ENCODE data around the gene GIN1. TPM values are rescaled to one million over a fixed set of nuclear protein-coding genes. Genes with fewer than 3 reads are reported as not detected.

GIN1 gene
- polyA plus RNA-seq, 6 donors from 2014 or later: 3.6 to 13.8 (median 9.1) TPM

DNA sequence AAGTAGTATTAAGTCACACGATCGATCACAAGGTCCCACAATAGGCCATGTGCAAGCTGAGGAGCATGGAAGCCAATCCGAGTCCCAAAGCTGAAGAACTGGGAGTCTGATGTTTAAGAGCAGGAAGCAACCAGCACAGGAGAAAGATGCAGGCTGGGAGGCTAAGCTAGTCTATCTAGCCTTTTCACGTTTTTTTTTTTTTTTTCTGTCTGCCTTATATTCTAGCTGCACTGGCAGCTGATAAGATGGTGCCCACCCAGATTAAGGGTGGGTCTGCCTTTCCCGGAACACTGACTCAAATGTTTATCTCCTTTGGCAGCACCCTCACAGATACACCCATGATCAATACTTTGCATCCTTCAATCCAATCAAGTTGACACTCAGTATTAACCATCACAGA is 6.6 kb upstream of the GIN1 start:
- Mint-ChIP-seq H3K27me3 (no peaks in the 10 kb centered on the region), H3K9me3 (no peaks in the 10 kb centered on the region), H3K36me3 (peaks cover 0 to 5% of the 10 kb centered on the region in 2 donors), H3K4me3 (no peak overlapping the region), H3K4me1 (peaks cover 31 to 41% (median 40%) of the 10 kb centered on the region in 3 donors), H3K27ac (peak overlapping the region in 4 of 6 donors; percentile 12 to 71 (median 40))
- DNase-seq (no peak), ATAC-seq (ENCODE audit: low read depth in 2 of 2) (no peak)

DNA sequence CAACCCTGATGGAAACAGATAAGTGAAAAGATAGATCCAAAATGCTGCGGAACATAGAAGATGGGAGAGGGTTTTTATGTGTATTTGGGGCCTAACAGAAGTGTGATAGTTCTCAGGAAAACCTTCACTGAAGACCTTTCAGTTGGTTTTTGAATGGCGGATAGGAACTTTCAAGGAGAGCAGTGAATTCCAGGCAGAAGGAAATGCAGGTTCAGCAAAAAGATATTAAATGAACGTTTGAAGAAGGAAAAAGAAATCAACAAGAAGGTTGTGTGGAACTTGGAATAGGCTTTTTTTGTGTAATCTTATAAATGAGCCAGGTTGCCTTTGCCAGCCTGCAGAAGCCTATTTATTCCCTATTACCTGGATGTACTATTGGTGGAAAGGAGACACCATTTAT is 2.3 kb upstream of the GIN1 start:
- Mint-ChIP-seq H3K4me1 (peaks cover 41 to 68% (median 63%) of the 10 kb centered on the region in 3 donors), H3K9me3 (no peaks in the 10 kb centered on the region), H3K36me3 (peaks cover 0 to 5% of the 10 kb centered on the region in 2 donors), H3K27me3 (no peaks in the 10 kb centered on the region), H3K27ac (peak overlapping the region in 2 of 6 donors; percentile 40 to 52), H3K4me3 (peak overlapping the region in 4 of 8 donors; percentile 89 to 99 (median 98))
- ATAC-seq (ENCODE audit: low read depth in 2 of 2): no peak
- no peak for DNase-seq

DNA sequence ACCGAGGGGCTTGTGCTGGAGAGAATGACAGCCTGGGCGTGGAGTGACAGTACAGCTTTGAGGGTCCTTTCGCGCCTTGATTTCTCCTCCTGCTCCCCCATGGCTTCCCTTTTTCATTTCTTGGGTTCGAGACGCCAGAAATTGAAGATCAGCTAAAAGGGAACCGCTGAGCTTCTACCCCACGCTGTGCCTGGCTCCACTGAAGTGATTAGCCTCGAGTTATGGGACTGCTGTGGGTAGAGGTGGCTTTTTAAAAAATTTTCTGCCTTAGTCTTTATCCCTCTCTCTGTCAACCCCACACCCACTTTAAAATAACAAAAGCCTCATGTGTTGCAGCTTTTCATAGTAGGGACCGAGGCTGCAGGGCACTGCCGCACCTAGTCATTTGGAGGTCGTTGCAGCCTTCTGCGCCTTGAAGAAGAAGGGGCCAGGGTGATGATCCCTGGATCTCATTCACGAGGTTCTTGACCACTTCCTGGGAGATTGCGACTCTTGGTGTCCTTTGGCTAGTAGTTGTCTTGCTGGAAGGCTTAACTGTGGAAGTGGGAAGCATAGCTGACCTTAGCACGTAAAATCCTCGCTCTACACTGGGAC is 766 bp upstream of the GIN1 start:
- H3K27ac Mint-ChIP-seq: peak overlapping the region; percentile 98 to 99 (median 98)
- no peaks in the 10 kb centered on the region for H3K27me3 Mint-ChIP-seq
- ATAC-seq (ENCODE audit: low read depth in 2 of 2): peak; percentile 4 to 6
- H3K4me1 Mint-ChIP-seq: peaks cover 32 to 58% (median 53%) of the 10 kb centered on the region in 3 donors
- DNase-seq: no peak
- H3K36me3 Mint-ChIP-seq: no peaks in the 10 kb centered on the region
- H3K9me3 Mint-ChIP-seq: no peaks in the 10 kb centered on the region
- peak overlapping the region; percentile 89 to 99 (median 98) for H3K4me3 Mint-ChIP-seq

DNA sequence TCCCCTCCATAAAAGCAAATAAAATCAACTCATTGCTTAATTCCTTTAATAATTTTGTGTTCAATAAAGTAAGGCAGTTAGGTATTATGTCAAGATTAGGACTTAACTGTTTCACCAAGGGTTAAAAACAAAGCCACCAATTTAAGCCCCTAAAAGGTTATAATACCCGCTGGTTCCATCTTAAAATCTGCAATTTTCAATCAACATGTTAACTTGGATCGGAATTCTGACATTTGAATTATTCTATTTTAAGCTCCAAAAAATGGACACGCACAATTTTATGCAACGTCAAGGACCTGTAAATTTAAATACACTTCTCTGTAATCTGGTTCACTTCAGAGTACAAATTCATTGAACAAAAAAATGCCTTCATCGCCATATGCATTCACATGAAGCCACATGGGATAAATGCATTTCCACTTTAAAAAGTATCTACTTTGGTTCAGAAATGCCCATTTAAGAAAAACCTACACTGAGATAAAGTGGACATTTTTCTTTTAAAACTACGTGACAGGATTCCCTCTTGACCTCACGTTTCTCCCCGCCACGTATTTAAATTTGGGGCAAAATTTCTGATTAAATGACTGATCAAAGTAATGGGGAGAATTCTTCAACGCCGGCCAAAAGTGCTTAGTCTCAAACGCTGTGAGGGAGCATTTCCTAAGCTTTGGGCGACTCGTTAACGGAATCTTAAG is 721 bp downstream of the GIN1 start:
- no peak for ATAC-seq (ENCODE audit: low read depth in 2 of 2)
- H3K4me1 Mint-ChIP-seq: peaks cover 34 to 59% (median 58%) of the 10 kb centered on the region in 3 donors
- H3K9me3 Mint-ChIP-seq: no peaks in the 10 kb centered on the region
- no peak for DNase-seq
- H3K4me3 Mint-ChIP-seq: peak overlapping the region; percentile 89 to 99 (median 98)
- no peaks in the 10 kb centered on the region for H3K36me3 Mint-ChIP-seq
- peak overlapping the region; percentile 98 to 99 (median 98) for H3K27ac Mint-ChIP-seq
- no peaks in the 10 kb centered on the region for H3K27me3 Mint-ChIP-seq

DNA sequence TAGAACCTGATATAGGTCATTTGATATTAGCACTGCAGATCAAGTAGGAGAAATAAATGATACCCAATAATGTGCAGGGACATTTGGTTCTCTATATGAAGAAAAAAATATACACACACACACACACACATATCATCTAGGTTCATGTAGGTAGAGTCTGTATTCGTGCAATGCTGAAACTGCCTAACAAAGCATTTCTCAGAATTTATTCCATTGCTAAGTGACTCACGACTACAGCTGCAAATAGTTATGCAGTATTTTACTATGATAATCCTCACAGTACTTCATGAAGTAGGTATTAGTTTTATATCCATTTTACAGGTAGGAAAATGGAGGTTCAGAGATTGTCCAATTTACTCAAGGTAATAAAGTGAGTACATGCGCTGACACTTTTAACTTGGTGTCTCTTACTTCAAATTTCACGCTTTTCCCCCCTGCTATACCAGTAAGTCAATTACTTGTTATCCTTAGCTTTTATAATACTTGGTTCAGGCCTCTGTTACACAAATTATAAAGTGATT is 2.4 kb downstream of the GIN1 start:
- DNase-seq (no peak), ATAC-seq (ENCODE audit: low read depth in 2 of 2) (no peak)
- Mint-ChIP-seq H3K27me3 (no peaks in the 10 kb centered on the region), H3K4me3 (no peak overlapping the region), H3K27ac (no peak overlapping the region), H3K4me1 (peaks cover 40 to 68% (median 51%) of the 10 kb centered on the region in 3 donors), H3K36me3 (no peaks in the 10 kb centered on the region), H3K9me3 (no peaks in the 10 kb centered on the region)

DNA sequence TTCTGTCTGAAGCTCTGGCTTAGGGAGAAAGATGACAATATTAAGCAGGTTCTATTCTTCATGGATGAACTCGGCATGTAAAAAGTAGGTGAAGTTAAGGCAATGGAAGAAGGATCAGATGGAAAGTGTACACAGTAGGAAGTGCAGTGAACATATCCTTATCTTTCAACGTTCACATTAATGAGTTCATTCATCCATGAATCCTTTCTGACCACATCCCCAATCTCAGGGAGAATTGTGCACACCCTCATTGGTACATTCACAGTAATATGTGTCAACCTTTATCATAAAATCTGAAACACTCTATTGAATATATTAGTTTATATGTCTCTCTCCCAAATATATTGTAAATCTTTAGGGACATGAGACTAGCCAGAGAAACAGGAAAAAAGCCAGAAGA is 5.5 kb downstream of the GIN1 start:
- no peak overlapping the region for H3K4me3 Mint-ChIP-seq
- H3K27ac Mint-ChIP-seq: no peak overlapping the region
- H3K4me1 Mint-ChIP-seq: peaks cover 34 to 50% (median 40%) of the 10 kb centered on the region in 3 donors
- H3K27me3 Mint-ChIP-seq: no peaks in the 10 kb centered on the region
- H3K9me3 Mint-ChIP-seq: peaks cover 0 to 4% (median 0%) of the 10 kb centered on the region in 7 donors
- DNase-seq (no peak), ATAC-seq (ENCODE audit: low read depth in 2 of 2) (no peak)
- no peaks in the 10 kb centered on the region for H3K36me3 Mint-ChIP-seq

DNA sequence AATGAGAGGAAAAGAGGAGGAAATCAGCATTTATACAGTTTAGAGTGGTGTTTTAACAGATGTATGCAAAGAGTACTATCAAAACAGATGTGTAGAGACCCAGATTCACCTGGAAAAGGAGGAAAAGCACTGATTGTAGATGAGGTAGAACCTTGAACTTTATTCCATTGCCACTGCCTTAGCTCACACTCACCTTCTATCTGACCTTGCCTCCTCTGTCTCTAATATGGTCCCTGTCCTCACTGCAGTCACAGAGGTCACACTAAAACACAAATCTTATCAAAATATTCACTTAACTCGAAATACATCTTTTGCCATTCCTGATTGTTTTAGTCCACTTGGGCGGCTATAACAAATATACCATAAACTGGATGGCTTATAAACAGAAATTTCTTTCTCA is 7.0 kb downstream of the GIN1 start:
- Mint-ChIP-seq H3K9me3 (peaks cover 0 to 4% (median 0%) of the 10 kb centered on the region in 7 donors), H3K4me1 (peaks cover 28 to 37% (median 31%) of the 10 kb centered on the region in 3 donors), H3K27ac (peak overlapping the region in 4 of 6 donors; percentile 2 to 88 (median 46)), H3K27me3 (no peaks in the 10 kb centered on the region), H3K4me3 (no peak overlapping the region), H3K36me3 (peaks cover 0 to 7% of the 10 kb centered on the region in 2 donors)
- DNase-seq (no peak), ATAC-seq (ENCODE audit: low read depth in 2 of 2) (no peak)

DNA sequence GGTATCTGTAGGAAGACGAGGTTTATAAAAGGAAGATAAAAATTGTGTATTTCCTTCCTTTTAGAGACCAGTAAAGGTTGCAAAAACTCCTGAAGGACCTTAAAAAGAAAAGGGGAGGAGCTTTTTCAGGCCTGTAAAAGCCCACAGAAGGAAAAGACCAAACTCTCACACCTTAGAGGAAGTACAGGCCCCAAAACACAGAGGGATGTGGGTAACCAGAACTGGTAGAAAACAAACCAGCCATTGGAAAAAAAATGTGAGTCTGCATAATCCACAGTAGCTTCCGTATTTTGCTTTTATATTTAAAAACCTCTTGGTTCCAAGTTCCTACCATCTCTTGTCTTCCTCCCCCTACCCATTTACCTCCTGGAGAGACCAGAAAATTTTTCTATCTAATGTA is 8.5 kb downstream of the GIN1 start:
- DNase-seq: peak; percentile 31

DNA sequence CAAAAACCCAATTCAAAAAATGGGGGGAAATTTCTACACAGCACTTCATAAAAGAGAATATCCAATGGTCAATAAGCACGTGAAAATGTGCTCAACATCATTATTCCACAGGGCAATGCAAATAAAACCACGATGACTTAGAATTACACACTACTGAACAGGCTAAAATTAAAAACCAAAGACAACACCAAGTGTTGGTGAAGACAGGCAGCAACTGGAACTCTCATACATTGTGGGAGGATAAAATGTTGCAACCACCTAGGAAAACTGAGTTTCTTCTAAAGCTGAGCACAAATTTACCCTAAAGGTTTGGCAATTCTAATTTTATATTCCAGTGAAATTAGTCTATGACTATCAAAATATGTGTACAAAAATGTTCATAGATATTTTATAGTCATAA is 9.5 kb downstream of the GIN1 start:
- H3K9me3 Mint-ChIP-seq: peaks cover 0 to 4% (median 0%) of the 10 kb centered on the region in 7 donors
- H3K4me3 Mint-ChIP-seq: peak overlapping the region in 1 of 8 donors; percentile 8
- peak overlapping the region in 2 of 6 donors; percentile 10 to 46 for H3K27ac Mint-ChIP-seq

More for the DNA sequence above, 8.5 kb downstream of the GIN1 start:
- H3K36me3 Mint-ChIP-seq: peaks cover 0 to 17% of the 10 kb centered on the region in 2 donors
- peak overlapping the region in 5 of 6 donors; percentile 49 to 91 (median 57) for H3K27ac Mint-ChIP-seq
- H3K4me1 Mint-ChIP-seq: peaks cover 28 to 37% (median 31%) of the 10 kb centered on the region in 3 donors
- H3K4me3 Mint-ChIP-seq: peak overlapping the region in 2 of 8 donors; percentile 20 to 28
- ATAC-seq (ENCODE audit: low read depth in 2 of 2): peak in 1 of 2 donors; percentile 49
- H3K27me3 Mint-ChIP-seq: no peaks in the 10 kb centered on the region
- peaks cover 0 to 4% (median 0%) of the 10 kb centered on the region in 7 donors for H3K9me3 Mint-ChIP-seq

DNA sequence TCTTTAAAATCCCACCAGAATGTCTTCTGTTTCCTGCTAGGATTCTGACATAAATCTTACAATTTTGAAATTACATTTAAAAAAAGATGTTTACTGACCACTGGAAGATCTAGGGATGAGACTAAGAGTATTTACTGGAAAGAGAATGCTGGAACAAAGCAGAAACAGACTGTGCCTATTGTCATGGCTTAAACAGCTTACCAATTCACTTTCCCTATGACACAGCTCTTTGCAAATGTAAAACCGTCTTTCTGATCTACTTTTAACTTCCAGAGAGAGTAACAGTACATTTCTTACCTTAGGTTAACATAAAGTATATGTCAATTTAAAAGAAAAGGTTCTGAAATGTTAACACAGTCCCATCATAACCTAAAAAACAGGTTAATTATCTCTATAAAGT is 10.7 kb downstream of the GIN1 start:
- DNase-seq: no peak
- no peak overlapping the region for H3K27ac Mint-ChIP-seq
- H3K36me3 Mint-ChIP-seq: peaks cover 0 to 24% of the 10 kb centered on the region in 2 donors
- H3K27me3 Mint-ChIP-seq: no peaks in the 10 kb centered on the region
- peaks cover 0 to 4% (median 0%) of the 10 kb centered on the region in 7 donors for H3K9me3 Mint-ChIP-seq
- H3K4me3 Mint-ChIP-seq: no peak overlapping the region
- no peak for ATAC-seq (ENCODE audit: low read depth in 2 of 2)
- peaks cover 23 to 26% (median 25%) of the 10 kb centered on the region in 3 donors for H3K4me1 Mint-ChIP-seq

More for the DNA sequence above, 9.5 kb downstream of the GIN1 start:
- ATAC-seq (ENCODE audit: low read depth in 2 of 2): no peak
- H3K4me1 Mint-ChIP-seq: peaks cover 28 to 37% (median 31%) of the 10 kb centered on the region in 3 donors
- no peaks in the 10 kb centered on the region for H3K27me3 Mint-ChIP-seq
- DNase-seq: no peak
- peaks cover 0 to 17% of the 10 kb centered on the region in 2 donors for H3K36me3 Mint-ChIP-seq

DNA sequence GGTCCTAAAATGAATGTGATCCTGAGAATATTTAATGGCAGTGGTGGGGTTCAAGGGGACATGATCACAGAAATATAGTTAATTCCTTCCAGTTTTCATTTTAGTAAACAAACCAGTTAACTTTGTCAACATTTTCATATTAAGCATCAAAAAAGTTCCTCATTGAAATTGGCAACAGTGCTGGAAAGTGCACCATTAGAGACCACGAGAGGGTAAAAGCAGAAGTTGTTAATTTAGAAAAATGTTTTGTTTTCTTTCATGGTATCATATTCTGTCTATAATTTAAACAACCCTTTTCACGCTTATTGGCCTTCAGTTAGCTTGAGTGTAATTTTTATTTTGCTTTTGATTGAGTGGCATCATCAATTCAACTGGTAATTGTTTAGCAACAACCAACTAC is 11.9 kb downstream of the GIN1 start:
- no peak for DNase-seq
- no peaks in the 10 kb centered on the region for H3K27me3 Mint-ChIP-seq
- peaks cover 0 to 26% of the 10 kb centered on the region in 2 donors for H3K36me3 Mint-ChIP-seq
- no peak for ATAC-seq (ENCODE audit: low read depth in 2 of 2)
- H3K27ac Mint-ChIP-seq: no peak overlapping the region
- H3K4me1 Mint-ChIP-seq: peaks cover 17 to 21% (median 20%) of the 10 kb centered on the region in 3 donors
- H3K9me3 Mint-ChIP-seq: peaks cover 0 to 4% (median 0%) of the 10 kb centered on the region in 7 donors
- no peak overlapping the region for H3K4me3 Mint-ChIP-seq

DNA sequence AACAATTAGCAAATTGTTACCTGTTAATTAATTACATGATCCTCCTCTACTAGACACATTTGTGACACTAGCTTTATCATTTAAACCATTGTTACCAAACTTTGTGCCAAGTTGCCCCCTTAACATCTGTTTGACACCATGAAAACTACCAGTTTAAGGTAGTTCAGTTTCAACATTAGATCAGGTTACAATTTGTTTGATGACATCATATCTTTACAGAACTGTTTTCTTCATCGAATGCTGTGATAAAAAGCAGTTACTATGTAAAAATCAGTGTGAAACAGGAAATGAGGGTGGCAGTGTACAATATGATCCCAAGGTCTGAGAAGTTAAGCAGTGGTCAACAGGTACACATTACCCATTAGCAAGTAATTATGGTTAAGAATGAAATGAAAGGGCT is 17.7 kb downstream of the GIN1 start:
- Mint-ChIP-seq H3K9me3 (no peaks in the 10 kb centered on the region), H3K36me3 (peaks cover 8 to 17% of the 10 kb centered on the region in 2 donors), H3K4me3 (no peak overlapping the region), H3K27me3 (no peaks in the 10 kb centered on the region), H3K4me1 (no peaks in the 10 kb centered on the region), H3K27ac (no peak overlapping the region)
- ATAC-seq (ENCODE audit: low read depth in 2 of 2) (no peak), DNase-seq (no peak)

DNA sequence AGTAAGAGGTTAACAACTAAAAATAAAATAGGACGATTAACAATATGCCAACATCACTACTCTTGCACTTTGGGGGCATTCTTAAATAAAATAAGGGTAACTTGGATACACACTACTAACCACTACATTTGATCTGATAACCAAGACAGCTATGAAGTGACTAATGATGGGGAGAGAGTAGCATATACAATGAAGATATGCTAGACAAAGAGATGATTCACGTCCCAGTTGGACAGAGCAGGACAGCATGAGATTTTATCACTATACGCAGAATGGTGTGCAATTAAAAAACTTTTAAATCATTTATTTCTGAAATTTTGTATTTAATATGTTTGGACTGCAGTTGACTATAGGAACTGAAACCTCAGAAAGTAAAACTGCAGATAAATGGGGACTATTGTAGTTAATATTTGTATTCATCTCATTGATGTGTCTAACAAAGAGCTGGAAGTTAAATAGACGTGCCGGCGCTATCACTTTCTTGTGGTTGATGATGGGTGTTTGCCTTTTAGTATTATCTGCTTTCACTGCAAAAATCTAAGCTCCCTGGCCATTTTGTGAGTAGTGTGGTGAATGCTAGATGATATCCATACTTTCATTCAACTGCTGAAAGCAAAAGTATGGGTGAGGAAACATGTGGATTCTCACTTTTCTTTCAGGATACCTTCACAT is 18.7 kb downstream of the GIN1 start:
- Mint-ChIP-seq H3K4me1 (no peaks in the 10 kb centered on the region), H3K27ac (no peak overlapping the region), H3K9me3 (no peaks in the 10 kb centered on the region), H3K36me3 (peaks cover 8 to 20% of the 10 kb centered on the region in 2 donors), H3K27me3 (no peaks in the 10 kb centered on the region), H3K4me3 (no peak overlapping the region)
- DNase-seq (no peak), ATAC-seq (ENCODE audit: low read depth in 2 of 2) (no peak)
